ENCODE measurements around the gene C9orf43. TPM values are rescaled to one million over a fixed set of nuclear protein-coding genes. Genes with fewer than 3 reads are reported as not detected.

The C9orf43 gene
- total RNA-seq, 4 donors from 2014 or later = 0.59 to 1.3 TPM; not detected in 2

DNA sequence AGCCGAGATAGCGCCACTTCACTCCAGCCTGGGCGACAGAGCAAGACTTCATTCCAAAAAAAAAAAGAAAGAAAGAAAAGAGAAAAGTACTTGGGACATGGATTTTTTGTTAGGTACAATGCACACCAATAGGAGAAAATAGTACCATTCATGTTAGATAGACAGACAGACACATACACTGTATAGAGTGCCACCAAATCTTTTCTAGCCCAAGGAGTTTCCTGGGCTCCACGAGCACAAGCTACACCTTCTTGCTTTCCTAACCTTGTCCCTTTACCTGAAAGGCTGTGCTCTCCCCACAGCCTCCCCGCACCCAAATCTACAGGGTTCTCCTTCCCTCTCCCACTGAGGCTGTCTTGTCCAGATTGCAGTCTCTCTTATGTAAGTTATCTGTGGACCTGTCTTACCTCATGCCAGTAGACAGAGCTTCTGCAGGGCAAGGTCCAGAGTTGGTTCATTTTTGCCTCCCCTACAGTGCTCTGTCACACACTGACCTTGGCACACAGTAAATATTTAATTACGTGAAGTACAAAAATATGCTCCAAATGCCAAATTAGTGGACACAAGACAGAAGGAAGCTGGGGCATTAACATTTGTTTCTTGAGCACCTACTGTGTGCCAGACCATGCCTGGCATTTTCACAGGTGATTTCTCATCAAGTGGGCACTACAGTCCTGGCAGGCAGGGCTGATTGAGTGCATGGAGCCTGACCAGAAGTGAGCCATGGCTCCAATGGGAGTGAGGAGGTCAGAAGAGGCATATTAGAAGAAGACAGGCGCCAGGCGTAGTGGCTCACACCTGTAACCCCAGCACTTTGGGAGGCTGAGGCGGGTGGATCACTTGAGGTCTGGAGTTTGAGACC, 15.3 kb upstream of the C9orf43 start:
- TF ChIP-seq EP300 (IDR thresholded peaks at IDR 0.05) = no peak
- no peak for TF ChIP-seq POLR2A (IDR thresholded peaks at IDR 0.05)
- TF ChIP-seq, protein P1, sequence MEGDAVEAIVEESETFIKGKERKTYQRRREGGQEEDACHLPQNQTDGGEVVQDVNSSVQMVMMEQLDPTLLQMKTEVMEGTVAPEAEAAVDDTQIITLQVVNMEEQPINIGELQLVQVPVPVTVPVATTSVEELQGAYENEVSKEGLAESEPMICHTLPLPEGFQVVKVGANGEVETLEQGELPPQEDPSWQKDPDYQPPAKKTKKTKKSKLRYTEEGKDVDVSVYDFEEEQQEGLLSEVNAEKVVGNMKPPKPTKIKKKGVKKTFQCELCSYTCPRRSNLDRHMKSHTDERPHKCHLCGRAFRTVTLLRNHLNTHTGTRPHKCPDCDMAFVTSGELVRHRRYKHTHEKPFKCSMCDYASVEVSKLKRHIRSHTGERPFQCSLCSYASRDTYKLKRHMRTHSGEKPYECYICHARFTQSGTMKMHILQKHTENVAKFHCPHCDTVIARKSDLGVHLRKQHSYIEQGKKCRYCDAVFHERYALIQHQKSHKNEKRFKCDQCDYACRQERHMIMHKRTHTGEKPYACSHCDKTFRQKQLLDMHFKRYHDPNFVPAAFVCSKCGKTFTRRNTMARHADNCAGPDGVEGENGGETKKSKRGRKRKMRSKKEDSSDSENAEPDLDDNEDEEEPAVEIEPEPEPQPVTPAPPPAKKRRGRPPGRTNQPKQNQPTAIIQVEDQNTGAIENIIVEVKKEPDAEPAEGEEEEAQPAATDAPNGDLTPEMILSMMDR (IDR thresholded peaks at IDR 0.05) = no peak
- Histone ChIP-seq H3K36me3 (peaks cover 0 to 43% (median 4%) of the 10 kb centered on the region in 3 donors), H3K4me3 (no peak overlapping the region), H3K9me3 (no peaks in the 10 kb centered on the region), H3K27me3 (no peaks in the 10 kb centered on the region), H3K4me1 (peaks cover 0 to 38% (median 7%) of the 10 kb centered on the region in 4 donors), H3K27ac (peak overlapping the region in 1 of 4 donors; percentile 40)
- 95 to 97% methylated on average over 9 of the region's 9 CpGs for WGBS, 2 donors
- no peak for DNase-seq (ENCODE audit: low spot score in 2 of 2)

DNA sequence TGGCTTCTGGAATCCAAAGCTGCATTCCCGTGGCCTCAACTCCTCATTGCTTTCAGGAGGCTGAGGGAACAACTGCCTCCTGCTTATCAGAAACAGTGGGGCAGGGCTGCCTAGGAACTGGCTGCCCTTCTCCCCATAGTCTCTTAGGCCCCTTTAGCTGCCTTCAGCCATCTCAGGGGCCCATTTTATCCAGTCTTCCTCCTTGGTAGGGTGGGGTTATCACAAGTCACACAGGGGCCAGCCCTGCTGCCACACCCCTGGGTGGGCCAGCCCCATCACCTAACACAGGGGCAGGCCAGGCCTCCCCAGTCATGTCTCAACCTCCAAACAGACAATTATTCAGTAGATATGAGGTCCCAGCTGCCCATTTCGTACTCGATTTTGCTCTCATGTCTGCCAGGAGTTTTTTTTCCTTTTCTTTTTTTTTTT, 13.3 kb upstream of the C9orf43 start:
- Histone ChIP-seq H3K9me3 (no peaks in the 10 kb centered on the region), H3K27ac (peak overlapping the region in 2 of 4 donors; percentile 18 to 67), H3K36me3 (peaks cover 0 to 23% (median under 1%) of the 10 kb centered on the region in 3 donors), H3K4me3 (no peak overlapping the region), H3K27me3 (no peaks in the 10 kb centered on the region), H3K4me1 (peaks cover 0 to 49% (median 8%) of the 10 kb centered on the region in 4 donors)
- 76 to 83% methylated on average over 3 of the region's 3 CpGs for WGBS, 2 donors
- TF ChIP-seq POLR2A (IDR thresholded peaks at IDR 0.05) = no peak
- no peak for TF ChIP-seq EP300 (IDR thresholded peaks at IDR 0.05)
- TF ChIP-seq, protein P1 (IDR thresholded peaks at IDR 0.05) = no peak
- DNase-seq (ENCODE audit: low spot score in 2 of 2) = no peak

DNA sequence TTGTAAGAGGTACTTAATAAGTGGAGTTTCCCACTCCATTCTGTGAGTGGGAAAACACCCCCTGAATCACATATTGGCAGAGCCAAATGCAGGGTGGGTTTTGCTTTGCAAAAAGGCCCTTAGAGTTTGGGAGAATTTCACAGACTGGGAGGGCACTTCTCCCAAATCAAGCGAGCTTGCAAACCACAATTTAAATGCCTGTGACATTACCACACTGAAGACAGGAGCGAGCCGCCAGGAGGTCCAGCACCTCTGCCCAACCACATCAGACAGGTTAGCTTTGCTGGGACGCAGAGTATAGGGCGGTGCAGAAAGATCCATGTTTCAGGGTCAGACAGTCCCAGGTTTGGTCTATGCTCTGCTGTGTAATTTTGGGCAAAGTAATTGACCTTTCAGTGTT, 11.8 kb upstream of the C9orf43 start:
- no peaks in the 10 kb centered on the region for H3K9me3 ChIP-seq
- peaks cover 0 to 47% (median 8%) of the 10 kb centered on the region in 4 donors for H3K4me1 ChIP-seq
- WGBS, 2 donors = 82 to 97% methylated on average over 5 of the region's 5 CpGs
- peak overlapping the region in 2 of 4 donors; percentile 67 to 85 for H3K27ac ChIP-seq
- no peak overlapping the region for H3K4me3 ChIP-seq
- peaks cover 0 to 10% (median 0%) of the 10 kb centered on the region in 3 donors for H3K36me3 ChIP-seq
- TF ChIP-seq POLR2A (IDR thresholded peaks at IDR 0.05) (no peak), EP300 (IDR thresholded peaks at IDR 0.05) (no peak)
- TF ChIP-seq, protein P1 (IDR thresholded peaks at IDR 0.05) = no peak
- no peak for DNase-seq (ENCODE audit: low spot score in 2 of 2)
- no peaks in the 10 kb centered on the region for H3K27me3 ChIP-seq

DNA sequence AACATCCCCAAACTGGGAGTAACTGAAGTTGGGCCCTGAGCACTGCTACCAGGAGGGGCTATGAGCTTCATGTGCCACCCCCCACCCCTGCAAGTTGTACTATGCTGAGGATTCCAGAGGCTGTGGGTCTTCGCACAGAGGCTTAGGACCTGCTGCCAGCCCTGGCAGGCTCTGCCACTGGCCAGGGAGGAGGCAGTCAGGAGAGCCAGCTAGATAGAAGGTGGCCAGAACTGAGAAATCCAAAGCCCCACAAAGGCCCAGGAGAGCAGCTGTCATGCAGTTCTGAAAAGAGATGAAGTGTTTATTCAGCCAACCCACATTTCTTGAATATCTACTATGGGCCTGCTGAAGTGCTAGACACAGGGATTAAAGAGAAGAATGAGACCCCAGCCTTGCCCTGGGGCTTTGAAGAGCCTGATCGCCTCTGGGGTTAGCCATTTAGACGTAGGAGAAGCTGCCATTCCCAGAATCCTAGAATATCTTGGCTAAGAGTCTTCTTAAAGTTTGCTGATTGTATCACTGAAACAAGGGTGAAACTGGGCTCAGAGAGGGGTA, 10.8 kb upstream of the C9orf43 start:
- peak overlapping the region in 1 of 4 donors; percentile 78 for H3K4me3 ChIP-seq
- H3K27ac ChIP-seq = peak overlapping the region in 2 of 4 donors; percentile 80 to 85
- no peak for TF ChIP-seq EP300 (IDR thresholded peaks at IDR 0.05)
- TF ChIP-seq, protein P1 (IDR thresholded peaks at IDR 0.05) = no peak
- no peak for TF ChIP-seq POLR2A (IDR thresholded peaks at IDR 0.05)
- peaks cover 0 to 10% (median 0%) of the 10 kb centered on the region in 3 donors for H3K36me3 ChIP-seq
- H3K9me3 ChIP-seq = no peaks in the 10 kb centered on the region
- WGBS, 2 donors = 60 to 75% methylated on average over 3 of the region's 3 CpGs
- no peaks in the 10 kb centered on the region for H3K27me3 ChIP-seq
- peaks cover 0 to 44% (median 8%) of the 10 kb centered on the region in 4 donors for H3K4me1 ChIP-seq
- no peak for DNase-seq (ENCODE audit: low spot score in 2 of 2)

All from tibial nerve (tissue), 4 donors.